ACHN (cell line): ENCODE results near the gene RELN.
"Not testable (repeated sequence)": the region's sequence is repeated elsewhere in the genome, so short reads cannot be mapped to it uniquely, and the experiment has no call there.

Experiments used
- DNase-seq: peaks from one replicate; pipeline ENCODE4 v3.0.0-alpha.2; 2015
- in situ Hi-C: cut with HindIII; loops from 2 replicates; pipeline ENCODE4 v1.10.0; 2017; ENCODE audit warnings: low sequenced_read_pairs, low pct_ligation_motif_present, low pct_unique_long_range_greater_than_20kb

RELN gene

DNA sequence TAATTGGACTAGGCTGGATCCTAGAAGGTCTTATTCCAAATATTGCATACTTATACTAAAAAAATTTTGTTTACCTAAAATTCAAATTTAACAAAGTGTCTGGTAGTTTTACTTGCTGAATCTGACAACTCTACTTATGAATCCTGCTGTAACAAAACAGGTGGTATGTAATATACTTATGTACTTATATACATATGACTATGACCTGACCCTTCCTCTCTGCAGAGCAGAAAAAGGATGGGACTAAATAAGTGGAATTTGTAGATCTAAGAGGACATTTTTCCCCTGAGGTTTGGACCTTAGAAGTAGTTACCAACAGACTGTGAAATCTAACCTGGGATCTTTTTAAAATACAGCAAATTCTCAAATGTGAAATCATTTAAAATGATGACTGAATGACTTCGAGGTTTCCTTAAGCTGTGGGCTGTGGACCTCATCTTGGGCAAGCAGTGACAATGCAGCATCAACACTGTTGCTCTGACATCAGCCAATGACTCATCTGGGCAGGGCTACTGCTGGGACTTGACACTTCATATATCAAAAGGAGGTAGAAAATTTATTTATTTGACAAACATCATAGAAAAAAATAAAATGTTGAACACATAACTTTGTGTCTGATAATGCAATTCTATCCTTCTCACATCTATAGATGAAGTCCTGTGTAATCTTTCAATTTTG is 73.6 kb downstream of the RELN start:
- in situ Hi-C loops, result no loop called here

DNA sequence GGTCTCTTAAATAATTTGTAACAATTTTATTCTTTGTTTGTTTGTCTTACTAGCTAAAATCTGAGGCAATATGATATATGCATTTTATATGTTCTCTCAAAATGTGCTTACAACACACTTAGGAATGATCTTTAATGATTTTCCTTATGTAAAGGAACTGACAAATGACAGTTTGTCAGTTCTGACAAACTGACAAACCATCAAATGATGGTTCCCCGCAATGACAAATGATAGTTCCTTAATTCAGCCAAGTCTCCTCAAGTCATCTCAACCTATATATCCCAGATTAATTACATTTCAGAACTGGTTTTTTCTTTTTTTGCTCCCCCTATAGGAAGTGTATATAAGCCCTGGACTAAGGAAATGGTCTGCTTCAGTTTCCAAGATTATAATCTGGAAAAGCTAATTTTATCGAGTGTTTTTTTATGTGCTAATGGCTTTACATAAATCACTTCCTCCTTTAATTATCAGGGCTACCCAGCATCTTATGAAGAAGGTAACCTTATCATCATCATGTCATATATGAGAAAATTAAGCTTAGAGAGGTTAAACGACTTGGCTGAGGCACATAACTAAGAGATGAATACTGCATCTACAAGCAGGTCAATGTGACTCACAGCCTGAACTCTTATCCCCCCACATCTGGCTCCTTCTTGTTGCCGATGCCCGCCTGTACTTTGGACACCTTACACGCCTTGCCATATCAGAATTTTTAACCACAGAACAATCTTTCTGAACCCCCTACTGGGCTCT is 75.1 kb downstream of the RELN start:
- in situ Hi-C loops, result no loop called here
- no peak for DNase-seq

More for the DNA sequence above, 73.6 kb downstream of the RELN start:
- DNase-seq, result peak; percentile 35

DNA sequence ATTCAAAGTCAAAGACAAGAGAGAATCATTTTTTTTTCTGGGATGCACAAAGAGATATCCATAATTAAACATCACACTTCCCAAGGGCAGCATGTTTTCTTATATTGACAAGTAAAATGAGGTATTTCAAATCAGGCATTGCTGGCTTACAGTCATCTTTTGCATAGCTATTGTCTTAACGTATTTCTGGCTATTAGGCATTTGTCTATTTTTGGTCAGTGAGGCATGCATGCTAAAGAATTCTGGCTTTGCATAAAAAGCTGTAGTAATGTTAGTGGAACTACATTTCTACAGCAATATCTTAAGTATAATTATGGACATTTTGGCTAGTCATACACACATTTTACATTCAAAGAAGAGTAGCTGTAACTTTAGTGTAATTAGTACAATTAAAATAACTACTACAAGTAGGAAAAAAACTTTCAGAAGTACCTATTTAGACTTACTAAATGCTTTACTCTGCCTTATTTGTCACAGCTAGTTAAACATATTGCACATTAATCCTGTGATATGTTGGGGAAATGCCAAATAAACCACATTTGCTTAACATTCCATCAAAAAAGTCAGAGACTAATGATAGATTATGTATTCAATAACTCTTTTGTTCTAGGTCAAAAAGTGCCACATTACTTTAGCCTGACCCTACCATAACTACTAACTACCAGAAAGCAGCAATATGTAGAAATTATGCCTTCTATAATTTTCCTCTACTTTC is 76.4 kb downstream of the RELN start:
- DNase-seq, result no peak
- in situ Hi-C loops, result no loop called here

DNA sequence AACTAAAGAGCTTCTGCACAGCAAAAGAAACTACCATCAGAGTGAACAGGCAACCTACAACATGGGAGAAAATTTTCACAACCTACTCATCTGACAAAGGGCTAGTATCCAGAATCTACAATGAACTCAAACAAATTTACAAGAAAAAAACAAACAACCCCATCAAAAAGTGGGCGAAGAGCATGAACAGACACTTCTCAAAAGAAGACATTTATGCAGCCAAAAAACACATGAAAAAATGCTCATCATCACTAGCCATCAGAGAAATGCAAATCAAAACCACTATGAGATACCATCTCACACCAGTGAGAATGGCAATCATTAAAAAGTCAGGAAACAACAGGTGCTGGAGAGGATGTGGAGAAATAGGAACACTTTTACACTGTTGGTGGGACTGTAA is 78.4 kb downstream of the RELN start:
- in situ Hi-C loops, DNase-seq: not testable (repeated sequence)

DNA sequence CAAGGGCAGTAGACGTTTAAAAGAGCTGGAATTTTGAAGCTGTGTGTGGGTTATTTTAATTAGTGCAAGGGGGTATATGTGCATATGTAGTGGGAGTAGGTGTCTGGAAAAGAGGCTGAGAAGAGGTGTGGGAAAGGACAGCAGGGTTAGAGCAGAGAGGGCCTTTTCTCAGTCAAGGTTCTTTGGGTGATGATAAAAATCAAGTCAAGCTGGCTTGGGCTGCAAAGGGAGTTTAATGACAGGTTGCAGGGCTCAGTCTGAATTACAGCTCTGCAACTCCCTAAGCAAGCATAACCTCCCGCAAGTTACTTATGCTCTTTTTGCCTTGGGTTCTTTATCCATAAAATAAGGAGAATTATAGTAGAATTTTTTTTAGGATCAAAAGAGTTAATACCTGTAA is 83.5 kb downstream of the RELN start:
- no peak for DNase-seq
- in situ Hi-C loops, result no loop called here

DNA sequence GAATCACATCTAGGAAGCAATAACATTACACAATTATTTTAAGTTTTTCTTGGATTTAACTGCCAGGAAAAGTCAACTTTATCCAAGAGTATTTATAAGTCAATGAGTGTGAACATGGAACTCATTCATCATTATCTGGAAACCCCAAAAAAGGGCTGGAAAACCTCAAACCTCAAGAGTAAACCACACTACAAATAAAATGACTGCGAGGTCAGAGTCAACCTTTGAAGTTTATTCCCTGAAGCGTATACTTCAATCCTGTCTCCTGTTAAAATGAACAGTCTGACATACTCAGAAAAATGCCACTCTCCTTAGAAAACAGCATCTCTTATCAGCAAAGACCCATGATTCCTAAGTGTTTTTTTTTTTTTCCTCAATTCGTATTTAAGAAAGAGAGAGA is 86.5 kb downstream of the RELN start:
- DNase-seq, result no peak
- in situ Hi-C loops, result no loop called here

DNA sequence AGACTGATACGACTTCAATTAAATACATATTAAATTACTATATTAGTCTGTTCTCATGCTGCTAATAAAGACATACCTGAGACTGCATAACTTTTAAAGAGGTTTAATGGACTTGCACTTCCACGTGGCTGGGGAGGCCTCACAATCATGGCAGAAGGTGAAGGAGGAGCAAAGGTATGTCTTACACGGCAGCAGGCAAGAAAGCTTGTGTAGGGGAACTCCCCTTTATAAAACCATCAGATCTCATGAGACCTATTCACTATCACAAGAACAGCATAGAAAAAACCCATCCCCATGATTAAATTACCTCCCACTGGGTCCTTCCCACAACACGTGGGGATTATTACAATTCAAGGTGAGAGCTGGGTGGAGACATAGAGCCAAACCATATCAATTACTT is 92.6 kb downstream of the RELN start:
- not testable (repeated sequence) for DNase-seq

DNA sequence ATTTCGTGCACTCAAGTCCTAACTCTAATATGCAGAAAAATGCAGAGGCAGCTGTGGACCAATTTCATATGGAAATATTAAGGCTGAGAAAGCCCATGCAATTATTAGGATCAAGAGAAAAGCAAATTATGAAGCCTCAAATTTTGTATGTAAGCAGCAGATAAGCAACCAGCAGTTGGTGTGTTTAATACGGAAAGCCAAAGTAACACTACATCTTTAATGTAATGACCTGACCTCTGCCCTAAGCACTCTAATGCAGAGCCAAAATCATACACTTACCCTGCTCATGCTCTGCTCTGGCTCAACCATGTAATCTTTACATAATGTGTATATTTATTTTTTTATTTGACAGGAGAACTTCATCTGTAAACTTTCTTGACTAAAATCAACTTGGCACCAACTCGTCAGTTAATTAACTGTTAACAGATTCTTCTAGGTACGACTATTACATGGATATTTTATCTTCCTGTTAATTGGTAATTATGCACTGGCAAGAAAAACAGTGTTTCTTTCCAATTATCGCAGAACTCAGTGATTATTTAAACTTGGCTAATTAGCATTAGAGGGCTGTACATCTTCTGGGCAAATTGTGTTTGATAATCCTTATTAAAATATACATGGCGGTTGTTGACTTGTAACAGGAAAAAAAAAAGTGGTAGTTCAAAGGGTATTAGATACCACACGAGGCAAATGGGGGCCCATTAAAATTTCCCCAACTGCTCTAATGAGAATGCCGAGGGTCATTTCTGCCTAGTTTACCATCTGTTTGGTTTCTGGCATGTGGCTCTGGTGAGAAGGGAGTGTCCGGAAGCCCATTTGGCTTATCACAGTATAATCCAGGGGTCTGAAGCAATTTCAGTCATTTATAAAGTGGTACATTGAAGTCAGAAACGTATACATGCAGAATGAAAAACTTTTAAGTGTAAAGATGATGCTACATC is 94.5 kb downstream of the RELN start:
- in situ Hi-C loops, result no loop called here
- DNase-seq, result no peak

More for the DNA sequence above, 92.6 kb downstream of the RELN start:
- in situ Hi-C loops, result not testable (repeated sequence)

DNA sequence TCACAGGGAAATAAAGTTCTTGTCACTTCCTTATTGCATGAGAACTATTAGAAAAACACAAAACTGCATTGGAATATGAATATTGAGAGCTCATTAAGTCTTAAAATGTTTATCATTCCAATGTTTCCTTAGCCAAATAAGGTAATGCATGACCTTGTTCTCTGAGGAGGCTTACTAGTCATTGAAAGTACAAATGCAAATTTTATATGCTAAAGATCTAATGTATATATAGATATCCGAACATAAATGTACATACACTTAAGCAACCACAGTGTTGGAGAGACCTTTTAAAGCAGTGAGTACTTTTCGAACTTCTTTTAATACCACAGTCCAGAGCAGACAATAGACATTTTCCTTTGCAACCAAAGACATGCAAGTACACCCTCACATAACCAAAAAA is 96.1 kb downstream of the RELN start:
- no peak for DNase-seq
- in situ Hi-C loops, result no loop called here

DNA sequence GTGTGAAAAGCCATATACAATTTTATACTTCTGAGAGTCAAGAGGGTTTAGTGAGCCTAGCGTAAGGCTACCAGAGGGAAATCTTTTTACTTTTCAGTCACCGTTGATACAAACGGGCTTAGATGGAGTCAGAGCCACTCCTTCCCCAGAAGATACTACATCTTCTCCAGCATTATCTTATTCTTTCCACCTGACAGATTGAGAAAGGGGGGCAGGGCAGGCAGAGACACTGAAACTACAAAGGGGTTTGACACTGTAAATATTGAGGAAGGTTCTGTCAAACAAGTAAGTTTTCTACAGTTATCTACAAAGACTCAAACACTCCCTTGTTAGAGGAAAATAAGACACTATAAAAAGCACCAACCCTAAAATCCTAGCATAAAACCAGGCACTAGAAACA is 100.0 kb downstream of the RELN start:
- no peak for DNase-seq

DNA sequence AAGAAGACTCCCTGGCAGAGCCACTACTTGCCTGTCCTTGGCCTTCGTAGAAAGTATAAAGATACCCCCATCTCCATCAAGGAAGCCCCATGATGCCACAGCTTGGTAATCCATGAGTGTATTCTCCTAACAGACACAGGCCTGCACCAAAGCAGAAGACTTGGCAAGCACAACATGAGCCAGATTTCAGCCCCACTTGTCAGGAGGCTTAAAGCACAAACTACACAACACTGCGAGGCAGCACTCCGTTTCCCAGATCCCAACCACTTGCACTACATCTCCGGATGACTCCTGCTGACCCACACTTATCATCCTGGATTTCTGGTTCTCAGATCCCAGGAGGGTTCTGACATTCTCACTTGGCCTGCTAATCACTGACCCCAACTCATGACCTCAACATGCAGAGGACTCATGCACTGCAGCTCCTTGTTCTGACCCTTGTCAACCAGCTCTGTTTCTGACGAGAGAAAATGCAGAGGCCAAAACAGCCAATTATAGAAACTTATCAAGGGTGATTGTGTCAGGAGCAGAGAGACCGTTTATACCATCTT is 100.8 kb downstream of the RELN start:
- no peak for DNase-seq
- in situ Hi-C loops, result no loop called here

More for the DNA sequence above, 100.0 kb downstream of the RELN start:
- in situ Hi-C loops, result no loop called here

DNA sequence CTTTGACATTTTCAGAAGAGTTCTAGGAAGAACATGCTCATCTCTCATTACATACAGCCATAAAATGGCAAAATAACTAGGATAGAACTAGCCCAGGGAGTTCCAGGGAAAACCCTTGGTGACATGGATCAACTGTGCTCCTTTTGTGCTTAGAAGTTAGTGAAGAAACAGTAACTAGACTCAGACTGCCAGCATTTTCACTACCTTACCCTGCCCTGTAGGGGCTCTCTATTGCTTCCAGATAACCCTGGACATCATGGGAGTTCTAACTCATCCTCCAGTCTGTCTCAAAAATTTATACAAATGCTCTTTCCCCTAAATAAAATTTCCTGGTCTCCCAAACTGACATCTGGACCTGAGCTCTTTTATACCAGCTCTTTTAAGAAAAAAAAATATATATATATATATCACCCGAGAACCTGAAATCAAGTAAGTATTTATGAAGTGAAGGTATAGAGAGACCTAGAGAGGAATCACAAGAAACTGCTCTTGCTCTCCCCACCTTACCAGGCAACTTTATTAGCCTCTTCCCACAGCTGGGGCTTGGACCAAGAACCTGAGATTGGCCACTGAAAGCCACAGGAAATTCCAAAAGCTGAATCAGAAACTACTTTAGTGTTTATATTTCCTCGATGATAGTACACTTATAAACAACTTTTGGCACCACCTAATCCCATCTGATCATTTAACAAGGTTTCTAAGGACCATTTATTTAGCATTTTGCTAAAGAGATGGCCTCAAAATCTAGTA is 101.4 kb downstream of the RELN start:
- in situ Hi-C loops, result no loop called here
- DNase-seq, result peak; percentile 25

DNA sequence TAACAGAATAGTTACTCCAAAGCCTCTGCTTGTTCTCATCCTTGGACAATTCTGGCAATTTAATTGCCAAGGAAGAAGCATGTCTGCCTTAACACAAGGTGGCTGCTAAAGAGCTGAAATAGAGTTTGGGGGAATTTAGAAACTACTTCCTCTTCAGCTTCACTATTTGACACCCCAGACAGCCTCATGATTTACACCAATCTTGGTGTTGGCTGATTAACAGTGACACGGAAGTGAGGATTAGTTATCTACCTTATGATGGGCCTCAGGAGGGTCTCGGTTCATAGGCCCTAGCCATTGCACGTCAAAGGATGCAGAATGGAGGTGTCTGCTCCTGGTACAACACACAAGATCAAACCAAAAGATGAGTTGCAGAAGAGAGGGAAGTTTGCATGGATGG is 102.4 kb downstream of the RELN start:
- in situ Hi-C loops, result no loop called here
- no peak for DNase-seq

DNA sequence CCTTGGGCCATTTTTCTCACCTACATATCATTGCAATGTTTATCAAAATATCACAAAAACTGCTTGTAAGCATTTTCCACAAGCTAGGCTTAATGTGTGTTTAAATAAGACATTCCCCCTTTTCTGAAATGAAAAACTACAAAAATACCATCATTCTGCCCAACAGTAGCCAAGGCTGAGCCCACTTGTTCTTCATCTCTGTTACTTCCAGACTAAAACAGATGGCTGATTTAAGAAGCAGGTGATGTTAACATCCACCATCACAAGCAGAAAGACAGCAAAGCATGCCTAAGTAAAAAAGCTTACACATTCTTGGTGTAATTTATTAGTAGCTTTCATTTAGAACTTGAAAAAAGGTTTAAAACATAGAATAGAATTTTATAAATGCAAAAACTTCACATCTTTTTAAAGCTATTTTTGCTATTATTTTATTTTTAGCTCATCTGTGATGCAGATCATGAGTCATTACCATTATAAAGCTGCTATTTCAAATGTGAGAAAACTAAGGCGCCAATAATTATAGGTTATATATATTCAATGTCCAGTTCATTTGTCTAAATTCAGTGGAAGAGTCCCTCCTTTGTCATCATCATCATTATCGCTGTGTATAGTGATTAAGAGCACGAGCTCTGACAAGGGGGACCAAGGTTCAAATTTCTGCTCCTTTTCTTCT is 109.4 kb downstream of the RELN start:
- DNase-seq, result no peak
- in situ Hi-C loops, result no loop called here

DNA sequence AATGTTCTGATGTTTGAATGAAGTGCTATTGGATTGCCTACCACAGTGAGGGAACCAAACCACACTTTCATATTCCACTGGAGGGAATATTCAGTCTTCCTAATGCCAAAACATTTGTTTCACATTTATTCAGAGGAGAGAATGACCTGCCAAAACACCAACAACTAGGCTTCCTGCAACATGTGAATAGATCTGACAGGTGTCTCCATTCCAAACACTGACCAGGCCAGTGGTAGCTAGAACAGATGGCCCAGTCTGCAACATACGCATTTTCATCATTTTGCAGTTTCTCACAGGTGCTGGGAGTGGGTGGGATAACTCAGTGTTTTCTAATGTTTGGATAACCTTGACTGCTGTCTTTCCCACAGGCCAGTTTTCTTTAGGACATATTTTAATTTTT is 110.0 kb downstream of the RELN start:
- no peak for DNase-seq
- in situ Hi-C loops, result no loop called here

DNA sequence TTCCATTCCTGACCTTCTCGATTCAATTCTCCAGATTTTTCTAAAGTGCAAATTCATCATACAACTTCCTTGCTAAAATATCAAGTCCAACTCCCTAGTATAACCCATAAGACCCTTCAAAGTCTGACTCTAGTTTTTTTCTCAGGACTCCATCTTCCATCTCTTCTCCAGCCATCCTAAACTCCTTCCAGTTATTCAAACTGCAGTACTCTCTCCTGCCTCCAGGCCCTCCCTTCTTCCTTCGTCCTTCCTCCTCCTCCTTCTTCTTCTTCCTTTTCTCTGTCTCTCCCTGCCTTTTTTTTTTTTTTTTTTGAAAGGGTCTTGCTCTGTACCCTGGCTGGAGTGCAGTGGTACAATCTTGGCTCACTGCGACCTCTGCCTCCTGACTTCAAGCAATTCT is 111.9 kb downstream of the RELN start:
- in situ Hi-C loops, result no loop called here
- no peak for DNase-seq

DNA sequence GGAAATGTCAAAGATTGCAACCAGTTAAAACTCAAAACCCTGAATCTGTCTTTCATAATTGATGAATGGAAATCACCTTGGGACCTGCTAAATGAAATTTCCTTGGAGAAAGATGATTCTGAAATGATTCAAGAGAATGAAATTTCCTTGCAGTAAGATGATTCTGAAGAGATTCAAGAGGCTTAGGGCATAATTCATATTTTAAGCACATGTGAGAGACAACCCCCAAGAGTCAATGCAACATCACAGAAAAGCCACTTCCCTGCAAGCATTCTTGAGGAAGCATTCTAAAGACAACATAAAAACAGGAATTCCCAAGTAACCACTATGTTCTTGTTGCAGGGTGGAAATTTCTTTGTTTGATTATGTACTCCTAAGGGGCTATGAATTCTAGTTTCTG is 113.7 kb downstream of the RELN start:
- no peak for DNase-seq
- in situ Hi-C loops, result no loop called here
